Gastroesophageal sphincter (tissue), 3 donors: ENCODE data around the gene MGA.

Experiments
- POLR2A ChIP-seq, 2 donors: fragments of 450-650 bp; IDR thresholded peaks; one replicate each; pipeline ENCODE4 v1.6.1; 2017; ENCODE audit warnings: antibody characterized with exemption in 2 of 2, mild to moderate bottlenecking in 2 of 2, moderate library complexity in 1 of 2
- POLR2AphosphoS5 ChIP-seq: sonication (generic); formaldehyde crosslinking; IDR thresholded peaks from one replicate; pipeline ENCODE4 v1.6.1; 2017; ENCODE audit warnings: antibody characterized with exemption
- TF ChIP-seq, protein P1 (sequence below), 4 experiments: fragments of 200-600 bp in 2 of 4; fragments of 450-650 bp in 2 of 4; sonication (generic) in 1 of 4; IDR thresholded peaks; one replicate each; pipeline ENCODE4 v1.5.1; 2017 to 2019; ENCODE audit warnings: antibody characterized with exemption in 4 of 4, mild to moderate bottlenecking in 2 of 4, moderate library complexity in 2 of 4

DNA sequence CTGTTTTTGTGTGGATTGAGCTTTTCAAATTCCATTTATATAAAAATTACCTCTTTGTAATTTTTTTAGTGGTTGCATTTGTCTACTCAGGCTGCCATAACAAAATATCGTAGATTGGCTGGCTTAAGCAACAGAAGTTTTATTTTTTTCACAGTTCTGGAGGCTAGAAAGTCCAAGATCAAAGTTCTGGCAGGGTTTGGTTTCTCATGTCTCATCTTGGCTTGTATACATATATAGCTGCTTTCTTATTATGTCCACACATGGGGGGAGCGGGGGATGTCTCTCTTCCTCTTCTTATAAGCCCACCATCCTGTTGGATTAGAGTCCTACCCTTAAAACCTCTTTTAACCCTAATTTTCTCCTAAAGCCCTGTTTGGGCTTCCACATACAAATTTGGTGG is 28.5 kb downstream of the MGA start:
- no peak for TF ChIP-seq POLR2A (IDR thresholded peaks at IDR 0.05)
- TF ChIP-seq, protein P1, sequence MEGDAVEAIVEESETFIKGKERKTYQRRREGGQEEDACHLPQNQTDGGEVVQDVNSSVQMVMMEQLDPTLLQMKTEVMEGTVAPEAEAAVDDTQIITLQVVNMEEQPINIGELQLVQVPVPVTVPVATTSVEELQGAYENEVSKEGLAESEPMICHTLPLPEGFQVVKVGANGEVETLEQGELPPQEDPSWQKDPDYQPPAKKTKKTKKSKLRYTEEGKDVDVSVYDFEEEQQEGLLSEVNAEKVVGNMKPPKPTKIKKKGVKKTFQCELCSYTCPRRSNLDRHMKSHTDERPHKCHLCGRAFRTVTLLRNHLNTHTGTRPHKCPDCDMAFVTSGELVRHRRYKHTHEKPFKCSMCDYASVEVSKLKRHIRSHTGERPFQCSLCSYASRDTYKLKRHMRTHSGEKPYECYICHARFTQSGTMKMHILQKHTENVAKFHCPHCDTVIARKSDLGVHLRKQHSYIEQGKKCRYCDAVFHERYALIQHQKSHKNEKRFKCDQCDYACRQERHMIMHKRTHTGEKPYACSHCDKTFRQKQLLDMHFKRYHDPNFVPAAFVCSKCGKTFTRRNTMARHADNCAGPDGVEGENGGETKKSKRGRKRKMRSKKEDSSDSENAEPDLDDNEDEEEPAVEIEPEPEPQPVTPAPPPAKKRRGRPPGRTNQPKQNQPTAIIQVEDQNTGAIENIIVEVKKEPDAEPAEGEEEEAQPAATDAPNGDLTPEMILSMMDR (IDR thresholded peaks at IDR 0.05), result no peak
- no peak for TF ChIP-seq POLR2AphosphoS5
